Dendritic cell treated with granulocyte-macrophage colony-stimulating factor and Interleukin-4, amounts not matched to agents 40 ng/mL and 50 ng/mL, for 4 days (primary cell): ENCODE data around the gene LRCH1.
A peak's percentile ranks its signal among the peaks of the same experiment; 100 is the strongest.
"Not testable (repeated sequence)": the region's sequence is repeated elsewhere in the genome, so short reads cannot be mapped to it uniquely, and the experiment has no call there.

Experiments
- H3K27ac Mint-ChIP-seq: one replicate; pipeline ENCODE4 v1.8.0; 2022; ENCODE audit warnings: mild to moderate bottlenecking, mixed read lengths
- H3K27me3 Mint-ChIP-seq: one replicate; pipeline ENCODE4 v1.8.0; 2022; ENCODE audit warnings: mild to moderate bottlenecking, mixed read lengths
- H3K36me3 Mint-ChIP-seq: one replicate; pipeline ENCODE4 v1.8.0; 2022; ENCODE audit warnings: low read depth, mixed read lengths
- H3K4me1 Mint-ChIP-seq: one replicate; pipeline ENCODE4 v1.8.0; 2022; ENCODE audit warnings: low read depth, mixed read lengths
- H3K4me3 Mint-ChIP-seq: one replicate; pipeline ENCODE4 v1.8.0; 2022; ENCODE audit warnings: mild to moderate bottlenecking, moderate library complexity, mixed read lengths
- H3K9me3 Mint-ChIP-seq: one replicate; pipeline ENCODE4 v1.8.0; 2022; ENCODE audit warnings: mixed read lengths
- intact Hi-C: fragments of 100-400 bp; cut with micrococcal nuclease; formaldehyde crosslinking; loops from one replicate; pipeline ENCODE4 v1.15.0; 2022

The LRCH1 gene

GRCh38 chr13:46747031-46747820, 194.3 kb downstream of the LRCH1 start:
- Mint-ChIP-seq H3K27ac (no peak overlapping the region), H3K27me3 (peaks cover 6% of the 10 kb centered on the region), H3K4me3 (no peak overlapping the region), H3K4me1 (peaks cover 18% of the 10 kb centered on the region), H3K9me3 (no peaks in the 10 kb centered on the region), H3K36me3 (peaks cover 76% of the 10 kb centered on the region)
- intact Hi-C loops: no loop called here

GRCh38 chr13:46748300-46748699, 195.3 kb downstream of the LRCH1 start:
- Mint-ChIP-seq H3K27me3 (peaks cover 6% of the 10 kb centered on the region), H3K4me1 (peaks cover 21% of the 10 kb centered on the region), H3K27ac (no peak overlapping the region), H3K36me3 (peaks cover 73% of the 10 kb centered on the region), H3K9me3 (no peaks in the 10 kb centered on the region), H3K4me3 (no peak overlapping the region)
- intact Hi-C loops: no loop called here

GRCh38 chr13:46749951-46750350, 197.0 kb downstream of the LRCH1 start:
- Mint-ChIP-seq H3K36me3 (peaks cover 68% of the 10 kb centered on the region), H3K27ac (no peak overlapping the region), H3K4me1 (peaks cover 21% of the 10 kb centered on the region), H3K27me3 (peaks cover 17% of the 10 kb centered on the region), H3K9me3 (no peaks in the 10 kb centered on the region), H3K4me3 (no peak overlapping the region)
- intact Hi-C loops: no loop called here

- H3K36me3 Mint-ChIP-seq: peaks cover 47% of the 10 kb centered on the region
- H3K27ac Mint-ChIP-seq: peak overlapping the region; percentile 19
- intact Hi-C loops: no loop called here
- H3K9me3 Mint-ChIP-seq: no peaks in the 10 kb centered on the region
- H3K27me3 Mint-ChIP-seq: peaks cover 17% of the 10 kb centered on the region
- H3K4me3 Mint-ChIP-seq: peak overlapping the region; percentile 10
- H3K4me1 Mint-ChIP-seq: peaks cover 26% of the 10 kb centered on the region
These were observed 199.1 kb downstream of the LRCH1 start for GRCh38 chr13:46751811-46752635.

GRCh38 chr13:46753137-46753536, 200.2 kb downstream of the LRCH1 start:
- Mint-ChIP-seq H3K4me1 (peaks cover 37% of the 10 kb centered on the region), H3K4me3 (no peak overlapping the region), H3K27ac (no peak overlapping the region), H3K9me3 (no peaks in the 10 kb centered on the region), H3K27me3 (peaks cover 22% of the 10 kb centered on the region), H3K36me3 (peaks cover 42% of the 10 kb centered on the region)
- intact Hi-C loops: no loop called here

GRCh38 chr13:46753917-46754316, 200.9 kb downstream of the LRCH1 start:
- no peaks in the 10 kb centered on the region for H3K9me3 Mint-ChIP-seq
- intact Hi-C loops: no loop called here
- H3K36me3 Mint-ChIP-seq: peaks cover 36% of the 10 kb centered on the region
- peaks cover 22% of the 10 kb centered on the region for H3K27me3 Mint-ChIP-seq
- no peak overlapping the region for H3K27ac Mint-ChIP-seq
- no peak overlapping the region for H3K4me3 Mint-ChIP-seq
- peaks cover 39% of the 10 kb centered on the region for H3K4me1 Mint-ChIP-seq

- Mint-ChIP-seq H3K27me3 (peaks cover 22% of the 10 kb centered on the region), H3K4me3 (no peak overlapping the region), H3K9me3 (no peaks in the 10 kb centered on the region), H3K36me3 (peaks cover 28% of the 10 kb centered on the region), H3K27ac (no peak overlapping the region), H3K4me1 (peaks cover 47% of the 10 kb centered on the region)
- intact Hi-C loops: no loop called here
These were observed 201.8 kb downstream of the LRCH1 start for GRCh38 chr13:46754812-46755211.

GRCh38 chr13:46755508-46755907, 202.5 kb downstream of the LRCH1 start:
- intact Hi-C loops: not testable (repeated sequence)

GRCh38 chr13:46756977-46757376, 204.0 kb downstream of the LRCH1 start:
- Mint-ChIP-seq H3K27ac (peak overlapping the region; percentile 79), H3K27me3 (peaks cover 19% of the 10 kb centered on the region), H3K9me3 (no peaks in the 10 kb centered on the region), H3K4me1 (peaks cover 54% of the 10 kb centered on the region), H3K4me3 (no peak overlapping the region), H3K36me3 (peaks cover 13% of the 10 kb centered on the region)
- intact Hi-C loops: no loop called here

More at GRCh38 chr13:46755508-46755907, 202.5 kb downstream of the LRCH1 start:
- H3K4me3 Mint-ChIP-seq, H3K27ac Mint-ChIP-seq, H3K9me3 Mint-ChIP-seq: not testable (repeated sequence)
- Mint-ChIP-seq H3K36me3 (peaks cover 21% of the 10 kb centered on the region), H3K4me1 (peaks cover 54% of the 10 kb centered on the region), H3K27me3 (peaks cover 19% of the 10 kb centered on the region)

GRCh38 chr13:46757640-46758039, 204.7 kb downstream of the LRCH1 start:
- Mint-ChIP-seq H3K27ac (peak overlapping the region; percentile 79), H3K36me3 (peaks cover 13% of the 10 kb centered on the region), H3K4me3 (no peak overlapping the region), H3K27me3 (peaks cover 19% of the 10 kb centered on the region), H3K4me1 (peaks cover 50% of the 10 kb centered on the region), H3K9me3 (no peaks in the 10 kb centered on the region)
- intact Hi-C loops: no loop called here

- Mint-ChIP-seq H3K4me1 (peaks cover 50% of the 10 kb centered on the region), H3K4me3 (no peak overlapping the region), H3K36me3 (no peaks in the 10 kb centered on the region), H3K27me3 (peaks cover 8% of the 10 kb centered on the region), H3K27ac (peak overlapping the region; percentile 50), H3K9me3 (no peaks in the 10 kb centered on the region)
- intact Hi-C loops: no loop called here
These were observed 206.9 kb downstream of the LRCH1 start for GRCh38 chr13:46759846-46760245.

GRCh38 chr13:46761174-46761573, 208.2 kb downstream of the LRCH1 start:
- H3K4me1 Mint-ChIP-seq: peaks cover 50% of the 10 kb centered on the region
- H3K4me3 Mint-ChIP-seq: no peak overlapping the region
- H3K27ac Mint-ChIP-seq: no peak overlapping the region
- no peaks in the 10 kb centered on the region for H3K9me3 Mint-ChIP-seq
- H3K27me3 Mint-ChIP-seq: peaks cover 8% of the 10 kb centered on the region
- no peaks in the 10 kb centered on the region for H3K36me3 Mint-ChIP-seq
- intact Hi-C loops: no loop called here

- intact Hi-C loops: no loop called here
- Mint-ChIP-seq H3K27ac (no peak overlapping the region), H3K4me3 (no peak overlapping the region), H3K36me3 (no peaks in the 10 kb centered on the region), H3K27me3 (peaks cover 8% of the 10 kb centered on the region), H3K9me3 (no peaks in the 10 kb centered on the region), H3K4me1 (peaks cover 46% of the 10 kb centered on the region)
These were observed 208.9 kb downstream of the LRCH1 start for GRCh38 chr13:46761866-46762265.

- H3K9me3 Mint-ChIP-seq, H3K27me3 Mint-ChIP-seq, H3K4me1 Mint-ChIP-seq, H3K27ac Mint-ChIP-seq, H3K4me3 Mint-ChIP-seq, intact Hi-C loops: not testable (repeated sequence)
- peaks cover 49% of the 10 kb centered on the region for H3K36me3 Mint-ChIP-seq
These were observed 217.0 kb downstream of the LRCH1 start for GRCh38 chr13:46769925-46770324.
